Activated gamma-delta T cell (primary cell): ENCODE measurements around the gene EDRF1.

Experiments
- DNase-seq: peaks from one replicate; lab custom pipeline; 2025; lab: John Stamatoyannopoulos, UW

The EDRF1 gene

DNA sequence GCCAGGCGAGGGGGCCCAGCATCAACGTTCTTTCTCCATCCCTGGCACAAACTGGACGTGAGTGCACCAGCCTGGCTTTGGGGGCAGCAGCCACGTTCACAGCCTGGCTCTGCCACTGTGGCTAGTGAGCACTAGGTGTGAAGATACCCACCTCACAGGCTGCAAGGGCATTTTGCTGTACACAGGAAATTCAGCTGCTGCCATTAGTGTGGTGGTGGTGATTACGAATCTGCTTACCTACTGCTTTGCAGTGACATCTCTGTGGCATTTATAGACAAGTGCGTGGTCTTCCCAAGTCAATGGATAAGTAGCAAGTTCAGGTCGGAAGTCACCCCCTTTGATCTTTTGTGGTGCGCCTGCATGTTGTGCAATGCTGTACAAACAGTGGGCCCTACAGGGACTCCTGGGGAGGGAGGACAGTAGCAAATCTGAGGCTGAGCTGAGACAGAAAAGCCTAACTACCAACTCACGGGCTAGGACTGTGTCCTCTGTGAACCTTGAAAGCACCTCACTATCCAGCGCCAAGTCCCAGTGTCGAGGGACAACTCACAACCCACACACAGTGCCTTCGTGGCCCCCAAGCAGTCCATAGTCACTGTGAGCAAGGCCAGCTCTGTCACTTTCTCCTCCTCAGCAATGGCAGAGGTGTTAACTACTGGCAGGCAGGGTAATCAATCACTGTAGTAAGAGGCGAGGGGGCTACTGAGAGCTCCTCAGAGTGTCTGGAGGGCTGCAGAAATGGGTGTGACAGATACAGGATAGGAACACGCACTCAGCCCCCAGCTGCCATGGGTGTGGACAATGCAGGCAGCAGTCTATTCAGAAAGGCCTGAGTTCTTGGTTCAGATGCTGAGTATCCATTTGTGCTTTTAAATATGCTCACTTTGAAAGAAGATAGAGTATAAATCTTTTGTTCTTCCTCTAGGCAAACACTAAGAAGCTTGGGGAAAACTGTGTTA is 73.1 kb downstream of the EDRF1 start:
- DNase-seq = no peak

DNA sequence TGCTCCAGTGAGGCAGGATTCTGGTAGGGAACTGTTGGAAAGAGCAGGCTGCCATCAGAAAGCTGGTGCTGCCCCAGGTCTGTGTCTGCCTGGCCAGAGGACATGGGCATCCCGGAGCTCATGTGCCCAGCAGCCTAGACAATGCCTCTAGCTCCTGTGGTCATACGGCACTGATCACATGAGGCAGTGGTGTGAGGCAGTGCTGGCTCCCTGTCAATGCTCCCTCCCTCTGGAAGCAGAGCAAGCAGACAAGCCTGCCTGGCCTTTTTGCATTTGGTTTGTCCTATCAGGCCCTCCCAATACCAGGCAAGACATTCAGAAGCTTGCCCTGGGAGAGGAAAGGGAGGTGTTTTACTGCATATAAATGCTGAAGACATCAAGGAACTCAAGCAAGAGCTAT is 75.6 kb downstream of the EDRF1 start:
- no peak for DNase-seq

DNA sequence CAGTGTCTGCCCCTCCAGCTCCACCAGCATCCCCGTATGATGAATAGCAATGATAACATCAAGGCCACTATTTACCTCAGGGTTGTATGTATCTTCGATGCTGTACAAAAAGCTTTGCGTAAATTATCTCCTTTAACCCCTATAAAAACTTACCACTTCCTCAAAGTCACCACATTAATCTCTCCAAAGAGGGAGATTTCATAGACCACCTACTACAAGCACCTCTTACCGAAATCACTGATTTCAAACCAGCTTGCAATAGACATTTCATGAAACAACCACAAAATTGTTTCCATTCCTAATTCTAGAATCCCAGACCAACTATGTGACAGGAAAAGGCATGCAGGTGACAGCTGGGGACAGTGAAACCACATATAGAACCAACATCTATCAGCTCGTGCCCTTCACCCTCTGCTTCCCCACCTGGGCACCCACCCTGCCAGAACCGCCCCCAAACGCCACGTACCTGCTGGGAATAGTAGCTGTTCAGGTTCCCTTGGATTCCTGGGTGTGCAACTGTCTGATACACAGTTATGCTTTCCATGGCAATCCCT is 76.2 kb downstream of the EDRF1 start:
- no peak for DNase-seq

DNA sequence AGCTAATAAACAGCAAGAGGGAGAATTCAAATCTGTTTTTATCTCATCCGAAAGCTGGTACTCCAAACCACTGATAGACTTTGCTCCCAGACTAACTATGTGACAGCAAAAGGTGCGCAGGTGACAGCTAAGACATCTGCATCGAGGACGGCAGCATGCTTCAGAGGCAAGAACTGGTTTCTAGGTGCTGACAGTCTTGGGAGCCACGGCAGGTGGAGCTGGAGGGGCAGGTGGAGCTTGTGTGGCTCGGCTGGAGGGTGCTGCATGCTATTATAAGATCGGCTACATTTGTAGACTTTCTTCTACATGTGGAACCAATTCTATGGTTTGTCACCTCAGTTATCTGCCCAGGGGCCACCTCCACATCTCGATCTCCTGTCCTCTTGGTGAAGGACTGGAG is 77.9 kb downstream of the EDRF1 start:
- no peak for DNase-seq

DNA sequence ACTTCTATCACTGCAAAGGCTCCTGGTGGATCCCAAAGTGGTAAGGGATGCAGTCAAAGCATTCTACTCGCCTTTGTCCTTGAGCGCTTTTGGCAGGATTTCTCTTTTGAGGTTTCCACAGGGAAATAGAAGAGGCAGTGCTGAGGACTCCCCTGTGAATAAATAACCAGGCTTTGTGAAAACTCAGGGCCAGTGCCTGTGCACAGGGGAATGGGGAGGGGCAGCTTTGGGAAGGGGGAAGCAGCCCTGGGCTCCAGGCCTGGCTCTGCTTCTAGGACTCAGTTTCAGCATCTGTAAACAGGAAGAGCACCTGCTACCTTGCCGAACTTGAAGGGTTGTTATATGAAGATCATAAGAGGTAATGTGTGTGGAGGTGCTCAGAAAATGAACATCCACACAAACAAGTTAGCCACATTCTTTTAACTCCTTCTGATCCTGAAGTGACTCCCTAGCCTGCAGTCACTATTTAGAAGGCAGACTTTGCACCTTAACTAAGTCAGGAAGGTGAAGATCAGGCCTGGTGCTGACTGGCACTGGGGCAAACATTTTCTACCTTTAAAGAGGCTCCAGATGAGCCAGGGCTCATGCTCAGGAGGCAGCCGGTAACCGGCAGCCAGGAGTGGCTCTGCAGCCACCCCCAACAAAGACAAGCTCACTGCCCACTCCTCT is 78.6 kb downstream of the EDRF1 start:
- DNase-seq = no peak

DNA sequence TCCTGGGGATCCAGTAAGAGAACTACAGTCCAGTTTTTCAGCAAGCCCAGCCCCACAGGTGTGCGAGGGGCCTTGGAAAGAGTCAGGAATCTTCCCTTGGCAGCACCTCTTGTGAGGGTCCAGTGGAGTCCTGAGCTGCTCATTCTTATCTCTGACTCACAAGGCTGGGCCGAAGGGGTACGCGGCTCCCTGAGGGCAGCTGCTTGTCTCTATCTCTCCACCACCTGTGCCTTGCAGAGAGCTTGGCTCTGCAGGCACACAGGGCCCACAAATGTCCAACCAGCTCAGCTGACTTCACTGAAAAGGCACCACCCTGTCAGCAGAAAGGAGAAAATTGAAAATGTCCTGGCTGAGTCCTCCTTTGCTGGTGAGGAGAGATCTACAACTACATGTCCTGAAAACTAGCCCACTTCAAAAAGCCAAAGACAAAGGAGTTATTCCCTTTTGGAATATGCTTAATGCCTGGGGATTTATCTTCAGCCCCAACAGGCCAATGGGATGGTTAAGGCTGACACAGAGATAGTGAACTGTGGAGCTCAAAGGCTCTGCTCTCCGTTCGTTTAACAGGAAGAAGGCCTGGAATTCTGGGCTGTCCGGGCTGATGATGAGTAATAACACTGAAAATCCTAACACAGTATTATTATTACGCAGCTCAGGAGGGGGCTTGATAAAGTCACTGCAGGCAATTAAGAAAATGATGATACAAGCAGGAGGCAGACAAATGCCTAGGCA is 80.1 kb downstream of the EDRF1 start:
- DNase-seq = no peak

DNA sequence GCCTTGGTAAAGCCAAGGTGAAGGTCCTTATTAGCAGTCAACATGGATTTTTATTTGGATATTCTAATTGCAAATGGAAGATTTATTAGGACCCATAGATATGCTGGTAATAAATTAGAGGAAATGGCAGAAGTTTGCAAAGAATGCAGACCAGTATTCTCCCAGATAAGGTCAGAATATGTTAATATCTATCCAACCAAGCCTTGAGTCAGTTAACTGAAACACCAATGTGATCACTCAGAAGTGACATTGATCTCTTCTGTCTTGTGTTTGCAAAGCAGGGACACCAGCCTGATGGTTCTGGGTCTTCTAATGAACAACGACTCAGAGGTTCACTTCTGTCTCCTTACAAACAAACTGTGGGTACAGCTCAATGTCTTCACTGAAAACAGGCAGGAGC is 82.1 kb downstream of the EDRF1 start:
- DNase-seq = no peak

DNA sequence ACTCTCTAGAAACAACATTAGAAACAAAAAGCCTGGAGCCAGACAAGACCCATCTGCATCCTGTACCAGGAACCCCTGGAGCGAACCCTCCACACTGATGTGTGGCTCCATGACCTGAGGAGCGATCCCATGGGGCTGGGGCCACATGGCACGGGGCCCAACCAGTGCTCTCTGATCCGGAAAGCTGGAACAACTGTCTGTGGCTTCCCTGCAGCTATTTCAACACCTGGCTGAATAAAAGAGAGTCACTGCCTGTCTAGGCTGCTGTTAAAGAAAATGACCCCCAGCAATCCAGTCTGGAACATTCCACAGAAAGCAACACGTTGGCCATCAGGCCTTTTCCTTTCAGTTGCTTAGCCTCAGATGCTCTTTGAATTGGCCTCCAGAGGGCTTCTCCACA is 82.6 kb downstream of the EDRF1 start:
- DNase-seq = no peak

DNA sequence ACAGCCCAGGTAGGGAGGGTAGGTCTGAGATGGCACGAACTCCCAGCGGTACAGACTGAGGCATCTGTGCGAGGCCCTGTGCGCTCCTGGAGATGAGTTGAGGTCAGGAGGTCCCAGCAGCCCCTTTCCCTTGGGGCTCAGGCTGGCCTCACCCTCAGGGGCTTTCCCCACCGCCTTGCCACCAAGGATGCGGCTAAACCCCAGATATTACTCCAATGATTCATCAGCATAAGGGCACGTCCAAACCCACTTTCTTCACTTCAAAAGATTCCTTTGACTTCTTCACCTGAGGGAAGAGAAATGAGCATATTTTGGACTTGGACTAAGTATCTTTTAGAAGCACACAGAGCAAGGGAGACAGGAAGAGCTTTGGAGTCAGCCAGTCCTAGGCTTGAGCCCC is 83.2 kb downstream of the EDRF1 start:
- no peak for DNase-seq

DNA sequence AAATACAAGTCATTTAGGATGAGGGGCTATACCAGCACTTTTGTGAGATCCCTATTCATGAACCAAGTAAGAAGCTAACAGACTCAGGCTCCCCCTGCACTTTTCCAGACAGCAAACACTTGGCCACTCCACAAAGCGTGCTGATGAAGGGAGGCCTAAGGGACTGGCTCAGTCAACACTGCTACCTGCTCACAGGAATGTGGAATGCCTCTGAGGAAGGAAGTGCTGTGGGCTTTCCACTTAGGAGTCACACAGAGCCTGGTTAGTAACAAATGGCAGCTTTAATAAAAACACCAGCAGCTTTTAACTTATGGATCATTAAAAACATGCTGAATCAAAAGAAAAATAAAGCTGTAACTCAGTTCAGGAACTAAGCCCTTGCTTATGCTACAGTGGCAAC is 88.5 kb downstream of the EDRF1 start:
- DNase-seq = no peak

DNA sequence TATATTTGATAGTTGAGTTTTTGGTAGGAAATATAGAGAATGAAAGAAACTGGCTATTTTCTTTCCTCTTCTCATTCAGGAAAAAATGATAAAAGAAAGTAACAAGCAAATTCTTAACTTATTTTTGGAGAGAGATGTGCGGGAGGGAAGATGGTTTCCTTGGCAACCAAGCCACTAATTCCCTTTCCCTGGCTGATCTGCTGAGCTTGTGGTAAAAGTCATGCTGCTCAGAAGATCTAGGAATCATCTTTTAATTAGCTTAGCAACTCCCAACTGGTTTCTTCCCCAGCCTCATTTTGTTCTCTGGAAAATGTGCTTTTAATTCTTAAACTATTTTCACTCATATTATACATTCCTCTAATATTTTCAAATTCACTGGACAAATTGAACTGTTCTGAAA is 91.7 kb downstream of the EDRF1 start:
- DNase-seq = no peak

DNA sequence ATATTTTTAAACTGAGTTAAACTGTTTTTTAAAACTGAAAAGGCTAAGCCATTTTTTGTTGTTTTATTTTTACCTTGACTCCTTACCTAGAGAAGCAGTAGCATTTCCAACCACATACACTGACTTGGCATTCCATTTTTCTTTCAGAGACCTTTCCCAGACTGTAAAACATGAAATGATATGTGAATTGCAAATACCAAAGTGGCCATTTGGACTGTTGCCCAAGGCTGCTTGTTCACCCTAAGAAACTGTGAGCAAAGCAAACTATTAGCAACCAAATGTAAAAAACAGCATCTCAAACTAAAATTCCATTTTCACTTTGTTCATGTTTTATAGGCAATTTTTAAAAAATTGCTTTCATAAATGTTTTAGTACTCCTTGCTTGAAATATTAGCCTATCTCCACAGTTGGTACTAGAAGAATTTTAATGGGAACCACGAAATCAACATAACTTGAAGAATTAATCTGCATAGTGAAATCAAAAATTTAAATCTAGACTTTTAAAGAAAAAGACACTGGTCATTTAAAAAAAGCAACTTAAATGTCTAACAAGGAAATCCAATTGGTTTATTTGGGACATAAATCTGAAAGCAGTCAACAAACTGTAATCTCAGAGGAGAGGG is 92.7 kb downstream of the EDRF1 start:
- no peak for DNase-seq
